H1 (cell line): ENCODE measurements around the gene GGA2.

Experiments
- CBX8 ChIP-seq: fragments of 300-800, 300-1000 bp; sonication (generic); IDR thresholded peaks from 2 replicates; pipeline ENCODE4 v1.7.1; 2016; ENCODE audit warnings: low read depth, low read length, borderline replicate concordance
- CTCF ChIP-seq, 3 experiments: IDR thresholded peaks; 1 replicate in 2 of 3; 2 replicates in 1 of 3; pipeline versions ENCODE4 v1.5.1 to v1.6.1; 2011; ENCODE audit warnings: low read length in 3 of 3, mild to moderate bottlenecking in 3 of 3, inconsistent platforms in 2 of 3, low read depth in 1 of 3, moderate library complexity in 1 of 3; ENCODE audit not compliant: insufficient read depth in 1 of 3; ENCODE audit errors: control extremely low read depth in 1 of 3
- JUND ChIP-seq: IDR thresholded peaks from 2 replicates; pipeline ENCODE4 v1.6.1; 2011; ENCODE audit warnings: mild to moderate bottlenecking, improper control_type of control experiment, low read length
- RAD21 ChIP-seq, 2 experiments: IDR thresholded peaks in 1 of 2; conservative IDR thresholded peaks in 1 of 2; 2 replicates each; pipeline ENCODE4 v1.6.1; 2011; ENCODE audit warnings: low read depth in 2 of 2, low read length in 2 of 2, improper control_type of control experiment in 1 of 2, inconsistent platforms in 1 of 2, mild to moderate bottlenecking in 1 of 2, moderate library complexity in 1 of 2
- SRF ChIP-seq: IDR thresholded peaks from 2 replicates; pipeline ENCODE4 v1.6.1; 2011; ENCODE audit warnings: mild to moderate bottlenecking, low read depth, low read length, moderate library complexity
- YY1 ChIP-seq: IDR thresholded peaks from 2 replicates; pipeline ENCODE4 v1.6.1; 2011; ENCODE audit warnings: low read depth, mild to moderate bottlenecking, low read length

GRCh38 chr16:23479138-23479537 lies 31.2 kb downstream of the GGA2 start:
- TF ChIP-seq CTCF (IDR thresholded peaks at IDR 0.05; ENCODE audit: control extremely low read depth in 1 of 3, insufficient read depth in 1 of 3, low read depth in 1 of 3, low read length in 3 of 3) (no peak), JUND (no peak), SRF (no peak), RAD21 (IDR thresholded peaks at IDR 0.05 in 1 of 2, conservative IDR thresholded peaks at IDR 0.05 in 1 of 2; ENCODE audit: low read depth in 2 of 2, low read length in 2 of 2) (no peak), CBX8 (no peak), YY1 (no peak)
